H1 (cell line): Measurements from ENCODE around the gene HAGH. TPM values are rescaled to one million over a fixed set of nuclear protein-coding genes. Genes with fewer than 3 reads are reported as not detected.

ENCODE experiments used
- CTCF ChIA-PET: fragments of 300-600 bp; sonication (Branson Sonifier 250); formaldehyde crosslinking; loops from one replicate; lab custom pipeline; 2021; ENCODE audit not compliant: partially characterized antibody; lab: Charles Lee
- POLR2A ChIA-PET: fragments of 300-600 bp; sonication (Branson Sonifier 250); formaldehyde crosslinking; loops from one replicate; lab custom pipeline; 2021; ENCODE audit warnings: inconsistent platforms; ENCODE audit not compliant: partially characterized antibody; lab: Charles Lee
- DNase-seq, 2 experiments: peaks; one replicate each; pipeline versions ENCODE4 v3.0.0 to v3.0.0-alpha.2; 2010 to 2022; ENCODE audit warnings: low spot score in 2 of 2, low read depth in 1 of 2, mixed read lengths in 1 of 2
- FAIRE-seq: peaks from 2 replicates; lab custom pipeline; 2011; peaks lifted over from hg19 to GRCh38; lab: Jason Lieb, UNC
- H2AFZ ChIP-seq: 2 replicates; pipeline ENCODE4 v1.8.1; 2012; ENCODE audit warnings: low read length, inconsistent platforms
- H2AK5ac ChIP-seq: 2 replicates; pipeline ENCODE4 v1.6.1; 2013; ENCODE audit warnings: low read depth, low read length
- H2BK120ac ChIP-seq: replicated peaks from 2 replicates; pipeline ENCODE3; 2013; ENCODE audit warnings: low read depth, low read length, inconsistent platforms
- H2BK12ac ChIP-seq: 2 replicates; pipeline ENCODE4 v1.6.1; 2013; ENCODE audit warnings: low read depth, low read length
- H2BK15ac ChIP-seq: 2 replicates; pipeline ENCODE4 v1.6.1; 2013; ENCODE audit warnings: low read length
- H2BK20ac ChIP-seq: 2 replicates; pipeline ENCODE4 v1.6.1; 2013; ENCODE audit warnings: low read length
- H2BK5ac ChIP-seq: 2 replicates; pipeline ENCODE4 v1.6.1; 2013; ENCODE audit warnings: low read depth, low read length
- H3K14ac ChIP-seq: 2 replicates; pipeline ENCODE4 v1.6.1; 2013; ENCODE audit warnings: inconsistent platforms; ENCODE audit not compliant: insufficient read length
- H3K18ac ChIP-seq: 2 replicates; pipeline ENCODE4 v1.6.1; 2013; ENCODE audit warnings: low read length; ENCODE audit errors: extremely low read depth
- H3K23ac ChIP-seq: 2 replicates; pipeline ENCODE4 v1.6.1; 2013; ENCODE audit warnings: inconsistent platforms; ENCODE audit not compliant: insufficient read length
- H3K23me2 ChIP-seq: 2 replicates; pipeline ENCODE4 v1.6.1; 2013; ENCODE audit warnings: low read depth, low read length
- H3K27ac ChIP-seq: 2 replicates; pipeline ENCODE4 v1.6.1; 2011; ENCODE audit warnings: low read depth, low read length, inconsistent platforms
- H3K27me3 ChIP-seq, 4 experiments: replicated peaks in 1 of 4; 1 replicate in 1 of 4; 2 replicates in 3 of 4; pipeline versions ENCODE4 v1.6.1 to v1.8.1; 2011 to 2013; ENCODE audit warnings: low read length in 3 of 4, mild to moderate bottlenecking in 3 of 4, inconsistent platforms in 2 of 4, mixed read lengths in 2 of 4, moderate library complexity in 1 of 4; ENCODE audit not compliant: control insufficient read depth in 3 of 4, insufficient read depth in 3 of 4; ENCODE audit errors: extremely low read depth in 1 of 4
- H3K36me3 ChIP-seq, 4 experiments: 2 replicates each; pipeline versions ENCODE4 v1.6.1 to v1.8.1; 2011 to 2013; ENCODE audit warnings: mild to moderate bottlenecking in 4 of 4, low read length in 3 of 4, moderate library complexity in 2 of 4, control low read depth in 1 of 4, inconsistent platforms in 1 of 4; ENCODE audit not compliant: insufficient read depth in 4 of 4, control insufficient read depth in 2 of 4
- H3K4ac ChIP-seq: replicated peaks from 2 replicates; pipeline ENCODE3; 2013; ENCODE audit warnings: low read length, low read depth, mixed read lengths, inconsistent platforms; ENCODE audit not compliant: insufficient read length
- H3K4me1 ChIP-seq, 4 experiments: replicated peaks in 1 of 4; 1 replicate in 1 of 4; 2 replicates in 3 of 4; pipeline versions ENCODE4 v1.6.1 to v1.8.1; 2011 to 2013; ENCODE audit warnings: low read length in 3 of 4, inconsistent platforms in 2 of 4, mixed read lengths in 1 of 4; ENCODE audit not compliant: insufficient read depth in 4 of 4, control insufficient read depth in 3 of 4
- H3K4me2 ChIP-seq, 2 experiments: 2 replicates each; pipeline versions ENCODE4 v1.6.1 to v1.8.1; 2011 to 2013; ENCODE audit warnings: low read depth in 2 of 2, low read length in 2 of 2, control low read depth in 1 of 2, inconsistent platforms in 1 of 2, mild to moderate bottlenecking in 1 of 2; ENCODE audit not compliant: insufficient read depth in 1 of 2
- H3K4me3 ChIP-seq, 4 experiments: fragments of 200-600, 300-600 bp in 1 of 4; sonication (generic), shearing (Covaris generic), sonication (Bioruptor Twin) in 1 of 4; 2 replicates each; pipeline versions ENCODE4 v1.5.1 to v1.8.1; 2011 to 2016; ENCODE audit warnings: low read length in 4 of 4, low read depth in 3 of 4, control low read depth in 2 of 4, inconsistent platforms in 2 of 4, mild to moderate bottlenecking in 2 of 4, mixed read lengths in 1 of 4, moderate library complexity in 1 of 4; ENCODE audit not compliant: insufficient read depth in 2 of 4; ENCODE audit errors: extremely low read depth in 1 of 4
- H3K56ac ChIP-seq: replicated peaks from 2 replicates; pipeline ENCODE3; 2013; ENCODE audit warnings: low read depth, mild to moderate bottlenecking, mixed read lengths, low read length, inconsistent platforms; ENCODE audit not compliant: insufficient read length
- H3K79me1 ChIP-seq: 2 replicates; pipeline ENCODE4 v1.6.1; 2013; ENCODE audit warnings: low read depth, low read length, control low read depth
- H3K79me2 ChIP-seq, 2 experiments: 2 replicates each; pipeline versions ENCODE4 v1.6.1 to v1.8.1; 2012 to 2013; ENCODE audit warnings: low read length in 2 of 2, mild to moderate bottlenecking in 2 of 2, inconsistent platforms in 1 of 2; ENCODE audit not compliant: insufficient read depth in 2 of 2, control insufficient read depth in 1 of 2
- H3K9ac ChIP-seq, 4 experiments: replicated peaks in 1 of 4; 1 replicate in 1 of 4; 2 replicates in 3 of 4; pipeline versions ENCODE4 v1.6.1 to v1.8.1; 2011 to 2013; ENCODE audit warnings: low read depth in 3 of 4, low read length in 3 of 4, control low read depth in 2 of 4, mild to moderate bottlenecking in 2 of 4, moderate library complexity in 2 of 4, inconsistent platforms in 1 of 4; ENCODE audit errors: extremely low read depth in 1 of 4
- H3K9me3 ChIP-seq, 2 experiments: 2 replicates each; pipeline versions ENCODE4 v1.6.1 to v1.8.1; 2012 to 2013; ENCODE audit warnings: mild to moderate bottlenecking in 2 of 2, moderate library complexity in 2 of 2, control low read depth in 1 of 2, inconsistent platforms in 1 of 2, low read depth in 1 of 2, low read length in 1 of 2, mixed read lengths in 1 of 2; ENCODE audit not compliant: insufficient read depth in 2 of 2
- H4K20me1 ChIP-seq, 2 experiments: replicated peaks in 1 of 2; 2 replicates each; pipeline versions ENCODE3 to v1.8.1; 2011 to 2013; ENCODE audit warnings: inconsistent platforms in 2 of 2, low read length in 2 of 2, mild to moderate bottlenecking in 1 of 2; ENCODE audit not compliant: insufficient read depth in 2 of 2, control insufficient read depth in 1 of 2
- H4K5ac ChIP-seq: 2 replicates; pipeline ENCODE4 v1.6.1; 2013; ENCODE audit warnings: low read length, low read depth, mixed read lengths, inconsistent platforms; ENCODE audit not compliant: insufficient read length
- H4K8ac ChIP-seq: 2 replicates; pipeline ENCODE4 v1.8.0; 2013; ENCODE audit warnings: mild to moderate bottlenecking, moderate library complexity, low read length, inconsistent platforms; ENCODE audit not compliant: insufficient read depth; ENCODE audit errors: extremely low read depth
- H4K91ac ChIP-seq: replicated peaks from 2 replicates; pipeline ENCODE3; 2013; ENCODE audit warnings: low read length, mixed read lengths, inconsistent platforms; ENCODE audit not compliant: insufficient read length
- BACH1 ChIP-seq: IDR thresholded peaks from 2 replicates; pipeline ENCODE4 v1.6.1; 2012; ENCODE audit warnings: low read length, improper control_type of control experiment
- CBX8 ChIP-seq: fragments of 300-800, 300-1000 bp; sonication (generic); IDR thresholded peaks from 2 replicates; pipeline ENCODE4 v1.7.1; 2016; ENCODE audit warnings: low read depth, low read length, borderline replicate concordance
- MAFK ChIP-seq: IDR thresholded peaks from 2 replicates; pipeline ENCODE4 v1.6.1; 2012; ENCODE audit warnings: low read depth, mild to moderate bottlenecking, improper control_type of control experiment, low read length
- RAD21 ChIP-seq, 2 experiments: IDR thresholded peaks in 1 of 2; conservative IDR thresholded peaks in 1 of 2; 2 replicates each; pipeline ENCODE4 v1.6.1; 2011; ENCODE audit warnings: low read depth in 2 of 2, low read length in 2 of 2, improper control_type of control experiment in 1 of 2, inconsistent platforms in 1 of 2, mild to moderate bottlenecking in 1 of 2, moderate library complexity in 1 of 2
- RNF2 ChIP-seq: fragments of 200-900, 300-1000 bp; sonication (generic); IDR thresholded peaks from 2 replicates; pipeline ENCODE4 v1.7.1; 2016; ENCODE audit warnings: borderline replicate concordance, low read depth, mild to moderate bottlenecking, antibody characterized with exemption, low read length; ENCODE audit not compliant: poor library complexity, severe bottlenecking; ENCODE audit errors: missing control alignments
- YY1 ChIP-seq: IDR thresholded peaks from 2 replicates; pipeline ENCODE4 v1.6.1; 2011; ENCODE audit warnings: low read depth, mild to moderate bottlenecking, low read length
- ZNF274 ChIP-seq: IDR thresholded peaks from 2 replicates; pipeline ENCODE4 v1.7.0; 2012; ENCODE audit warnings: low read length, borderline replicate concordance; ENCODE audit errors: extremely low read depth
- WGBS, 2 experiments: shearing (Covaris generic) in 1 of 2; methylation state at CpG; one replicate each; pipeline versions ENCODE4 v1.1.6 to v1.1.7; 2013 to 2015; ENCODE audit warnings: low lambda C conversion rate in 2 of 2, mixed read lengths in 2 of 2, inconsistent platforms in 1 of 2, low coverage in 1 of 2, missing lambda C conversion rate in 1 of 2; ENCODE audit not compliant: insufficient replicate concordance in 2 of 2, insufficient coverage in 1 of 2, insufficient read length in 1 of 2; ENCODE audit errors: extremely low coverage in 1 of 2, missing lambda C conversion rate in 1 of 2; 5-methylcytosine and 5-hydroxymethylcytosine counted together
- long read RNA-seq, 2 experiments: library from RNA in 1 of 2; library from capped mRNA in 1 of 2; stranded (forward); transcript quantifications; one replicate each; pipeline ENCODE4 v2.0.0, GENCODE V29; 2021; ENCODE audit warnings: inconsistent platforms in 1 of 2
- polyA minus RNA-seq, 3 experiments: library from RNA; depleted of rRNA, polyadenylated mRNA; stranded (reverse); fragments of >200 nt; gene quantifications; 1 replicate in 2 of 3; 2 replicates in 1 of 3; pipeline ENCODE4 v1.2.3, GENCODE V29; 2011
- polyA plus RNA-seq, 7 experiments: library from polyadenylated mRNA; depleted of rRNA in 3 of 7; stranded (reverse) in 5 of 7; unstranded in 2 of 7; fragments of >200 nt in 5 of 7; fragments of 200-250 nt in 2 of 7; gene quantifications; 1 replicate in 5 of 7; 2 replicates in 1 of 7; 4 replicates in 1 of 7; pipeline versions ENCODE4 v1.2.1 to v1.2.3, GENCODE V29; 2011 to 2013; ENCODE audit warnings: missing spikeins in 2 of 7, mixed read lengths in 2 of 7
- total RNA-seq: library from RNA; stranded (reverse); fragmentation: NEBNext Ultra II Directional; extraction: Animal tissue kit (Norgen Biotek cat#: 25700); gene quantifications from 2 replicates; pipeline ENCODE4 v1.2.1, GENCODE V29; 2021

Gene HAGH
- total RNA-seq: 28.7 and 34.4 TPM in 2 replicates
- 40.6 and 65.3 TPM in 2 replicates for polyA plus RNA-seq (2011; rRNA removed)
- polyA plus RNA-seq (2011; cell fraction: cytosol; rRNA removed): 56.0 TPM
- 67.2 TPM for polyA plus RNA-seq (2011; cell fraction: nucleus; rRNA removed)
- 20.7 to 36.3 TPM (median 31.9 TPM) in 4 replicates for polyA plus RNA-seq (2012, experiment 1 of 2)
- 18.0 TPM for polyA plus RNA-seq (2012, experiment 2 of 2)
- polyA plus RNA-seq (2013, experiment 1 of 2): 25.3 TPM
- polyA plus RNA-seq (2013, experiment 2 of 2): 24.3 TPM
- polyA minus RNA-seq (2011; rRNA and poly(A)+ RNA removed): 12.9 and 25.3 TPM in 2 replicates
- 7.7 TPM for polyA minus RNA-seq (2011; cell fraction: cytosol; rRNA and poly(A)+ RNA removed)
- 13.1 TPM for polyA minus RNA-seq (2011; cell fraction: nucleus; rRNA and poly(A)+ RNA removed)
- long read RNA-seq, experiment 1, transcript HAGH-202 (9 exons, 2,984 nt): major isoform, 8 of 17 reads
- long read RNA-seq, experiment 1, partial matches to known transcripts: 3 of 17 reads
- long read RNA-seq, experiment 1, other reads (novel, unspliced or antisense): 4 of 17 reads
- long read RNA-seq, experiment 2: 0 reads

DNA sequence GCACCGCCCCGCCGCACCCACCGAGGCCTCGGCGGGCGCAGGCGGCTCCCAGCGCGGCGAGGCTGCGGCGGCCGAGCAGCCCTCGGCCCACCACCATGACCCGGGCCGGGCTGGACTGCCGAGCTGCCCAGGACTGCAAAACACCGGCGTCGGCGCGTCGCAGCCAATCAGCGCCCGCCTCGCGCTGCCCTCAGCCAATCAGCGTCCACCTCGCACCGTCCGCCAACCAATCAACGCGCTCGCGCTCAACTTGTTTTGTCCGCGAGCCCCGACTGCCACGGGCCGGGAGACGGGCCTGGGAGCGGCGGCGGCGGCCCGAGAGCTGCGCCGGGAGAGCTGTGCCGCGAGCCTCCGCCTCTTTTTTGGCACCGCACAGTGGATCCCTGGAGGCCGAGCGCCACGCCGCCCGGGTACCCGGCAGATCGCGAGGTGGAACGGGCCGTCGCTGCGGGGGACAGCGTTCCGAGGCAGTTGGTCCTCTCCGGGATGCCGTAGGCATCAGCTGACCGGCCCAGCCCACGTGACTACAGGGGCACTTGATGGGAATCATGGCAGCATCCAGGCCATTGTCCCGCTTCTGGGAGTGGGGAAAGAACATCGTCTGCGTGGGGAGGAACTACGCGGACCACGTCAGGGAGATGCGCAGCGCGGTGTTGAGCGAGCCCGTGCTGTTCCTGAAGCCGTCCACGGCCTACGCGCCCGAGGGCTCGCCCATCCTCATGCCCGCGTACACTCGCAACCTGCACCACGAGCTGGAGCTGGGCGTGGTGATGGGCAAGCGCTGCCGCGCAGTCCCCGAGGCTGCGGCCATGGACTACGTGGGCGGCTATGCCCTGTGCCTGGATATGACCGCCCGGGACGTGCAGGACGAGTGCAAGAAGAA is at the start of gene HAGH, which contains the start of gene FAHD1:
Gene HAGH, minus strand, starts transcription at position 135 of the 883 bp plus-strand sequence. Its CDS starts 38 bp downstream, at position 97.
Gene FAHD1, plus strand, starts transcription at position 516 of the 883 bp plus-strand sequence. Its CDS starts 33 bp downstream, at position 549.
- Histone ChIP-seq H3K27me3 (peaks cover 0 to 5% (median 0%) of the 10 kb centered on the region in 4 experiments; a peak in 4 of 7 replicates), H3K4me2 (peak within 1 kb of the TSS; percentile 70 to 98), H3K4me1 (peaks cover 0 to 10% (median 3%) of the 10 kb centered on the region in 4 experiments; a peak in 5 of 7 replicates), H3K79me2 (peaks cover 0 to 20% of the 10 kb centered on the region in 2 experiments; a peak in 2 of 4 replicates), H4K5ac (peak within 1 kb of the TSS; percentile 81), H3K9me3 (no peaks in the 10 kb centered on the region), H2AFZ (peak within 1 kb of the TSS; percentile 95), H3K9ac (peak within 1 kb of the TSS; percentile 67 to 88 (median 87)), H4K20me1 (peaks cover 2 to 12% of the 10 kb centered on the region in 2 experiments), H3K79me1 (peaks cover 10% of the 10 kb centered on the region), H3K27ac (peak within 1 kb of the TSS; percentile 58; the same call in 1 of the 2 replicates), H3K4ac (peak within 1 kb of the TSS; percentile 98), H3K36me3 (no peaks in the 10 kb centered on the region; a peak in 1 of 8 replicates), H2BK15ac (peak within 1 kb of the TSS; percentile 98; the same call in 1 of the 2 replicates), H2BK12ac (peak within 1 kb of the TSS; percentile 72; the same call in 1 of the 2 replicates), H3K56ac (peak within 1 kb of the TSS; percentile 87), H2BK5ac (peak within 1 kb of the TSS; percentile 41; the same call in 1 of the 2 replicates), H3K4me3 (peak within 1 kb of the TSS; percentile 83 to 95 (median 90)), H2BK120ac (no peak within 1 kb of the TSS), H3K23ac (no peak within 1 kb of the TSS), H4K8ac (peak within 1 kb of the TSS; percentile 97), H3K23me2 (peaks cover 3% of the 10 kb centered on the region; the same call in 1 of the 2 replicates), H3K18ac (peak within 1 kb of the TSS; percentile 96), H4K91ac (peak within 1 kb of the TSS; percentile 99), H3K14ac (no peak within 1 kb of the TSS), H2BK20ac (no peak within 1 kb of the TSS), H2AK5ac (peak within 1 kb of the TSS; percentile 59; the same call in 1 of the 2 replicates)
- WGBS, 2 experiments: 2% methylated on average over 87 of the region's 104 CpGs; no CpG with 5 or more reads in 1 of the 2 experiments
- ChIA-PET CTCF (interaction anchor here (1.1 kb wide), 1 partner anchor 42 kb away, joined by 3 read pairs; no protein-coding TSS in a partner anchor), POLR2A (interaction anchor here (0.6 to 2.5 kb wide), 21 partner anchors 11 to 151 kb away, joined by 3 to 13 read pairs (median 4); partner anchors contain the start of genes EME2, JPT2, MRPS34 and MSRB1)
- peak; percentile 83 to 95 for DNase-seq
- no peak for FAIRE-seq
- TF ChIP-seq CBX8 (no peak), RNF2 (no peak), BACH1 (no peak; the same call in 1 of the 2 replicates), ZNF274 (no peak), RAD21 (IDR thresholded peaks at IDR 0.05 in 1 of 2, conservative IDR thresholded peaks at IDR 0.05 in 1 of 2; ENCODE audit: low read depth in 2 of 2, low read length in 2 of 2) (no peak), MAFK (no peak), YY1 (peak; percentile 92)
